Common myeloid progenitor, CD34-positive (primary cell): ENCODE measurements around the gene SBDS.

Experiments
- CTCF ChIA-PET: fragments of 350-600 bp; sonication (Branson Sonifier 250); formaldehyde crosslinking; loops from one replicate; lab custom pipeline; 2021; ENCODE audit warnings: antibody characterized with exemption; lab: Charles Lee
- POLR2A ChIA-PET: fragments of 350-600 bp; sonication (Branson Sonifier 250); formaldehyde crosslinking; loops from one replicate; lab custom pipeline; 2021; ENCODE audit warnings: antibody characterized with exemption; lab: Charles Lee
- DNase-seq, 3 donors: peaks; one replicate each; pipeline versions ENCODE4 v3.0.0 to v3.0.0-alpha.2; 2013
- H3K27ac ChIP-seq, 2 experiments: 1 replicate in 1 of 2; 2 replicates in 1 of 2; pipeline ENCODE4 v1.7.0; 2013; ENCODE audit warnings: inconsistent platforms in 2 of 2, low read length in 2 of 2, mild to moderate bottlenecking in 2 of 2, low read depth in 1 of 2, moderate library complexity in 1 of 2; ENCODE audit not compliant: severe bottlenecking in 2 of 2, insufficient read depth in 1 of 2, poor library complexity in 1 of 2
- H3K27me3 ChIP-seq, 5 experiments: replicated peaks in 2 of 5; 1 replicate in 3 of 5; 2 replicates in 2 of 5; pipeline versions ENCODE4 v1.6.1 to v1.7.0; 2013; ENCODE audit warnings: low read length in 4 of 5, mild to moderate bottlenecking in 2 of 5, moderate library complexity in 2 of 5, inconsistent platforms in 1 of 5; ENCODE audit not compliant: insufficient read depth in 5 of 5, control insufficient read depth in 4 of 5
- H3K36me3 ChIP-seq, 4 experiments: 1 replicate in 2 of 4; 2 replicates in 2 of 4; pipeline versions ENCODE4 v1.6.1 to v1.7.0; 2013; ENCODE audit warnings: low read length in 3 of 4, control low read depth in 1 of 4, mild to moderate bottlenecking in 1 of 4; ENCODE audit not compliant: control insufficient read depth in 4 of 4, insufficient read depth in 4 of 4
- H3K4me1 ChIP-seq, 4 experiments: 1 replicate in 3 of 4; 2 replicates in 1 of 4; pipeline versions ENCODE4 v1.6.1 to v1.7.1; 2013; ENCODE audit warnings: low read length in 3 of 4, mild to moderate bottlenecking in 3 of 4, control low read depth in 1 of 4, inconsistent platforms in 1 of 4, moderate library complexity in 1 of 4; ENCODE audit not compliant: control insufficient read depth in 4 of 4, insufficient read depth in 4 of 4; ENCODE audit errors: control extremely low read depth in 1 of 4
- H3K4me3 ChIP-seq, 7 experiments: 1 replicate in 4 of 7; 2 replicates in 3 of 7; pipeline versions ENCODE4 v1.5.1 to v1.7.0; 2013; ENCODE audit warnings: mild to moderate bottlenecking in 7 of 7, low read length in 6 of 7, moderate library complexity in 6 of 7, inconsistent platforms in 2 of 7, low read depth in 2 of 7, control low read depth in 1 of 7; ENCODE audit not compliant: insufficient read depth in 4 of 7, control insufficient read depth in 1 of 7; ENCODE audit errors: extremely low read depth in 1 of 7
- H3K9me3 ChIP-seq, 5 experiments: 1 replicate in 4 of 5; 2 replicates in 1 of 5; pipeline versions ENCODE4 v1.6.1 to v1.7.1; 2013; ENCODE audit warnings: low read length in 4 of 5, mild to moderate bottlenecking in 2 of 5, inconsistent platforms in 1 of 5, low read depth in 1 of 5, moderate library complexity in 1 of 5; ENCODE audit not compliant: control insufficient read depth in 4 of 5, insufficient read depth in 2 of 5; ENCODE audit errors: control extremely low read depth in 1 of 5
- WGBS: methylation state at CpG from one replicate; pipeline ENCODE4 v1.1.5; 2013; ENCODE audit not compliant: insufficient coverage; 5-methylcytosine and 5-hydroxymethylcytosine counted together

Gene SBDS

DNA sequence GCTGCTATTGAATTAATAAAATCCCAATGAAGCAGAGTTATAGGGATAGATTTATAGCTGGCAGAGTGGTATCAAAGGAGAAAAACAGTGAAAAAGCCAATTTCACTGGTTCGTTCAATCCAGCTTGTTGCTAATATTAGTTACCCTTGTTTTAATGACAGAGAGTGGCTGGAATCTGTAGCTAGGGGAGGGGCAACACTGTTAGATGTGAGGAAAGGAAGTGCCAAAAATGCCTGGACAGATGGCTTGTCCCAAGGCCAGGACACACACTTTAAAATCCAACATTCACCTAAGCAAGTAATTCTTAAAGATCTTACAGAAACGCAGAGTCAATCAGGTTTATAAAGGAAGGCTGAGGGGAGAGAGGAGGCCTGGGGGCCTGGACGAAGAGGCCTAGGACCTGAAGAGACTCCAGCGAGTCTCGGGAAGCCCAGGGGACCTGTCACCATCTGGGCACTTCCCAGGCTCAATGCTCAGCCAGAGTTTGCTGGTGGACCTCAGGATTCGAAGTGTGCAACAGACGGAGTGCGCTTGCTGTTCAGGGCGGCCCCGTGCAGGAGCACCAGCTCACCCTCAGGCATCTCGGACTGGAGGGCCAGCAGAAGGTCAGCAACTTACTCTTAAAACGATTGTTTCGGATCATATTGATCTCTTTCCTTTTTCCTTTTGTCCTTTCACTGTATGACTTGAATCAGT, 37.6 kb downstream of the SBDS start:
- Histone ChIP-seq H3K4me1 (no peaks in the 10 kb centered on the region), H3K27ac (no peak overlapping the region), H3K36me3 (peaks cover 2 to 58% (median 48%) of the 10 kb centered on the region in 4 experiments), H3K4me3 (no peak overlapping the region), H3K9me3 (no peaks in the 10 kb centered on the region), H3K27me3 (no peaks in the 10 kb centered on the region)
- CTCF ChIA-PET: interaction anchor here (1.0 to 1.3 kb wide), 3 partner anchors 11 to 36 kb away, joined by 3 to 4 read pairs (median 3); no protein-coding TSS in a partner anchor
- DNase-seq: no peak
- POLR2A ChIA-PET: no interaction called here
- WGBS: 99% methylated on average over 9 of the region's 13 CpGs

DNA sequence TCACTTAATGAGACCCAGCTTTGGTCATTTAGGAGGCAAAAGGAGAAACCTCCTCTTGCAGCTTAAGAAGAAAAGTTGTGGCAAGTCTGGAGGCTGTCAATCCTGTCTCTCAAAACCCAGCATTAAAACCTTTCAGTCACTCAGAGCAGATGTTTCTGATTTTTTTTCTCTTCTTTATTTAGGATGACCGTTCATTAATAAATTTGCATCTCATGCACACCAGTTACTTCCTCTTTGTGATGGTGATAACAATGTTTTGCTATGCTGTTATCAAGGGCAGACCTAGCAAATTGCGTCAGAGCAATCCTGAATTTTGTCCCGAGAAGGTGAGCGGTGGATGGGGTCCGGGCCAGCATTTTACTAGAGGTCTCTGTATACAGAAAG, 42.4 kb downstream of the SBDS start:
- H3K4me1 ChIP-seq: no peaks in the 10 kb centered on the region
- no peak overlapping the region for H3K27ac ChIP-seq
- no peaks in the 10 kb centered on the region for H3K9me3 ChIP-seq
- H3K36me3 ChIP-seq: peaks cover 7 to 85% (median 63%) of the 10 kb centered on the region in 4 experiments
- no peak overlapping the region for H3K4me3 ChIP-seq
- 100% methylated on average over 2 of the region's 5 CpGs for WGBS
- peak in 1 of 3 donors; percentile 9 for DNase-seq
- CTCF ChIA-PET: no interaction called here
- no peaks in the 10 kb centered on the region for H3K27me3 ChIP-seq
- POLR2A ChIA-PET: no interaction called here

DNA sequence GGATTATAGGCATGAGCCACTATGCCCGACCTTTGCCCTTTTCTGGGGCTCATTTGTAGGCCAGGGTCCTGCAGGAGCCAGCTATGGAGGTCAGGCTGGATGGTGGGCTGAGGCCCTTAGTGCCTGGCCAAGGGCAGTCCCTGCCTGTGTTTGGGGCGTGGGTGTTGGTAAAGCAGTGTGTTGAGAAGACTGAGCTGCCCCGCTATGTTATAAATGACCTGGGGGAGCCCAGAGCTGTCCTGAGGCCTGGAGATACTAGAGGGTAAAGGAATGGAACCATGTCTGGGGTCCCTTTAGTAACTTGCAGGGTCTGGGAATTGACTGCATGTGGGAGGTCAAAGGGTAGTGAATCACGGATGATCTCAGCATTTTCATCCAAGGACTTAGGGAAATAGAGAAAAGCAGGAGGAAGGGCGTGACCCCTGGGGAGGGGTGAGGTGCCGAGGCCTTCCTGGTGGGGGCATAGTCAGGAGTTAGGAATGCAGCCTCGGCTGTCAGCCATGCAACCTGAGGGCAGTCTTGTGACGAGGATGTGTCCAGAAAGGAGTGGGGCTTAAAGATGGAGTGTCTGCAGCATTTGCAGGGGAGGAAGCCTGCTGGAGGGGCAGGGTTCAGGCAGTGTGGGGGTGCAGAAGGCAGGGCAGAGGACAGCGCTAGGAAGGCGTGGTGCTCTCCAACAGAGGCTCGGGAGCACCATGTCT, 42.9 kb downstream of the SBDS start:
- CTCF ChIA-PET: interaction anchor here (1.1 to 1.3 kb wide), 2 partner anchors 11 to 23 kb away, joined by 3 read pairs; no protein-coding TSS in a partner anchor
- POLR2A ChIA-PET: interaction anchor here (0.6 kb wide), 1 partner anchor 41 kb away, joined by 5 read pairs; no protein-coding TSS in a partner anchor
- H3K27me3 ChIP-seq: no peaks in the 10 kb centered on the region
- WGBS: 98% methylated on average over 10 of the region's 11 CpGs
- no peak overlapping the region for H3K4me3 ChIP-seq
- no peaks in the 10 kb centered on the region for H3K9me3 ChIP-seq
- no peaks in the 10 kb centered on the region for H3K4me1 ChIP-seq
- H3K36me3 ChIP-seq: peaks cover 7 to 83% (median 63%) of the 10 kb centered on the region in 4 experiments
- H3K27ac ChIP-seq: no peak overlapping the region
- DNase-seq: no peak

DNA sequence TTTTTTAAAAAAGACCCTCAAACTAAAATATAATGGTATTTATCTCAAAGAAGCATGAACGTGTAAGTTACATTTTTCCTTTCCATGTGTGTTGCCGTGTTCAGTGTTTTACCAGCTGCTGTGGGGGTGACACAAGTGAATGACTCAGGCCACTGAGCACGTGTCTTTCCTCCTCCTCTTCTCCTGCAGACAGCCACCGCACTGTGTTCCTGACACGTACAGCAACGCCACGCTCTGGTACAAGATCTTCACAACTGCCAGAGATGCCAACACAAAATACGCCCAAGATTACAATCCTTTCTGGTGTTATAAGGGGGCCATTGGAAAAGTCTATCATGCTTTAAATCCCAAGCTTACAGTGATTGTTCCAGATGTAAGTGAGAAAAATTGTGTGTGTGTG, 44.6 kb downstream of the SBDS start:
- WGBS: 100% methylated on average over 6 of the region's 8 CpGs
- H3K9me3 ChIP-seq: no peaks in the 10 kb centered on the region
- ChIA-PET POLR2A (no interaction called here), CTCF (no interaction called here)
- no peak overlapping the region for H3K4me3 ChIP-seq
- H3K36me3 ChIP-seq: peaks cover 7 to 78% (median 56%) of the 10 kb centered on the region in 4 experiments
- no peaks in the 10 kb centered on the region for H3K27me3 ChIP-seq
- DNase-seq: no peak
- H3K27ac ChIP-seq: no peak overlapping the region
- no peaks in the 10 kb centered on the region for H3K4me1 ChIP-seq

DNA sequence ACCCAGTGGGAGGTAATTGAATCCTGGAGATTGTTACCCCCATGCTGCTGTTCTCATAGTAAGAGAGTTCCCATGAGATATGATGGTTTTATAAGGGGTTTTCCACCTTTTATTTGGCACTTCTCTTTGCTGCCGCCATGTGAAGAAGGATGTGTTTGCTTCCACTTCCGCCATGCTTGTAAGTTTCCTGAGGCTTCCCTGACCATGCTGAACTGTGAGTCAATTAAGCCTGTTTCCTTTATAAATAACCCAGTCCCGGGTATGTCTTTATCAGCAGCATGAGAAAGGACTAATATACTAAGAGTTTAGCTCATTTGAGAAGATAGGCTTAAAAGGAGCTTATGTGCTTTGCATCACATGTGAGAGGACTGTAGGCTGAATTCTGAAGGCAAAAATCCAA, 45.1 kb downstream of the SBDS start:
- Histone ChIP-seq H3K9me3 (no peaks in the 10 kb centered on the region), H3K27ac (no peak overlapping the region), H3K4me1 (no peaks in the 10 kb centered on the region), H3K36me3 (peaks cover 7 to 77% (median 52%) of the 10 kb centered on the region in 4 experiments), H3K27me3 (no peaks in the 10 kb centered on the region), H3K4me3 (no peak overlapping the region)
- no peak for DNase-seq
- ChIA-PET POLR2A (no interaction called here), CTCF (no interaction called here)
- 96% methylated on average over 2 of the region's 3 CpGs for WGBS

DNA sequence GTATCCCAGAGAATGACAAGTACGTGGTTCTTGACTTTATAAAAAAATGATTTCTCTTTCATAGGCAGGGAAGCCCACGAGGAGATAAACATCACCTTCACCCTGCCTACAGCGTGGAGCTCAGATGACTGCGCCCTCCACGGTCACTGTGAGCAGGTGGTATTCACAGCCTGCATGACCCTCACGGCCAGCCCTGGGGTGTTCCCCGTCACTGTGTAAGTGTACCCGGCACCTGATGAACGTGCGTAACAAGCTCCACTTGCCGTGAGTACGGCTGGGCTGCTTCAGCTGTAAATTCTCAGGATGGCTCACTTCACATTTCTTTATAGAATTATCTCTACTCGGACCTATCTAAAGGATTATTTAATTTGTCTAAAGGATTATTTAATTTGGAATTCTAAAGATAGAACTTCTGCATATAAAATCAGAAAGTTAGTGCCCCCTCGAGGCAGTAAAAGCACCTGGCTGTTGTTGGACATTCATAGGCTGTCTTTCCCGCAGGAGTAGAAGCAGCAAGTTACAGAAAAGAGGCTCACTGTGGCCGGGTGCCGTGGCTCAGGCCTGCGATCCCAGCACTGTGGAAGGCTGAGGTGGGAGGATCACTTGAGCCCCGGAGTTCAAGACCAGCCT, 46.8 kb downstream of the SBDS start:
- peaks cover 10 to 76% (median 52%) of the 10 kb centered on the region in 4 experiments for H3K36me3 ChIP-seq
- POLR2A ChIA-PET: no interaction called here
- H3K27ac ChIP-seq: peak overlapping the region in 1 of 2 experiments; percentile 5
- 96% methylated on average over 9 of the region's 19 CpGs for WGBS
- CTCF ChIA-PET: interaction anchor here (0.6 kb wide), 1 partner anchor 37 kb away, joined by 3 read pairs; no protein-coding TSS in a partner anchor
- no peak overlapping the region for H3K4me3 ChIP-seq
- H3K27me3 ChIP-seq: no peaks in the 10 kb centered on the region
- no peaks in the 10 kb centered on the region for H3K9me3 ChIP-seq
- no peak for DNase-seq
- no peaks in the 10 kb centered on the region for H3K4me1 ChIP-seq
